Right lobe of liver (tissue), 4 donors: ENCODE measurements around the gene ANKLE2.

ENCODE experiments used
- POLR2A ChIP-seq: fragments of 450-650 bp; IDR thresholded peaks from one replicate; pipeline ENCODE4 v1.6.1; 2017; ENCODE audit warnings: antibody characterized with exemption, mild to moderate bottlenecking
- TF ChIP-seq, protein P1 (sequence below), 4 donors: fragments of 200-600 bp in 3 of 4; fragments of 450-650 bp in 1 of 4; IDR thresholded peaks; one replicate each; pipeline versions ENCODE4 v1.5.1 to v1.8.0; 2016 to 2022; ENCODE audit warnings: antibody characterized with exemption in 4 of 4, mild to moderate bottlenecking in 2 of 4
- donor health status: DM: no; HTN: no; CAD: no.
- donor health status: DM: no; HTN: no; CAD: no.
- donor health status: DM: no; HTN: yes; CAD: no.

DNA sequence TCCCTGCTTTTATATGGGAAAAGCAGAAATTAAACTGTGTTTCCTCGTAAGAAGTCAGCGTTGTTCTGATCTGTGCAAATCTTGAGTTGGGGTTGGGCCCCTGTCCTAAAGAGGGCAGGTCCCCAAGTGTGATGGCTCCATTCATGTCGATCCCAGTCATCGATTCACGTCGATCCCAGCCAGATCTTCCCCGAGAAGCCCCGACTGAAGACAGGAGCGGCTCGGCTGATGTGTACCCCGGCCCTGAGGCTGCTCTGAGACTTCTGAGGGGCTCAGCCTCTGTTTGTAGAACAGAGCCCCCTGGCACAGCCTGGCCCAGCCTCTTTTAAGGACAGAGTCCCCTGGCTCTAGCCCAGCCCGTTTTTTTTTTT, 41.7 kb downstream of the ANKLE2 start:
- TF ChIP-seq, protein P1, sequence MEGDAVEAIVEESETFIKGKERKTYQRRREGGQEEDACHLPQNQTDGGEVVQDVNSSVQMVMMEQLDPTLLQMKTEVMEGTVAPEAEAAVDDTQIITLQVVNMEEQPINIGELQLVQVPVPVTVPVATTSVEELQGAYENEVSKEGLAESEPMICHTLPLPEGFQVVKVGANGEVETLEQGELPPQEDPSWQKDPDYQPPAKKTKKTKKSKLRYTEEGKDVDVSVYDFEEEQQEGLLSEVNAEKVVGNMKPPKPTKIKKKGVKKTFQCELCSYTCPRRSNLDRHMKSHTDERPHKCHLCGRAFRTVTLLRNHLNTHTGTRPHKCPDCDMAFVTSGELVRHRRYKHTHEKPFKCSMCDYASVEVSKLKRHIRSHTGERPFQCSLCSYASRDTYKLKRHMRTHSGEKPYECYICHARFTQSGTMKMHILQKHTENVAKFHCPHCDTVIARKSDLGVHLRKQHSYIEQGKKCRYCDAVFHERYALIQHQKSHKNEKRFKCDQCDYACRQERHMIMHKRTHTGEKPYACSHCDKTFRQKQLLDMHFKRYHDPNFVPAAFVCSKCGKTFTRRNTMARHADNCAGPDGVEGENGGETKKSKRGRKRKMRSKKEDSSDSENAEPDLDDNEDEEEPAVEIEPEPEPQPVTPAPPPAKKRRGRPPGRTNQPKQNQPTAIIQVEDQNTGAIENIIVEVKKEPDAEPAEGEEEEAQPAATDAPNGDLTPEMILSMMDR (IDR thresholded peaks at IDR 0.05), result no peak
- TF ChIP-seq POLR2A, result no peak
